Keratinocyte (primary cell): ENCODE measurements around the gene SLC44A1. TPM values are rescaled to one million over a fixed set of nuclear protein-coding genes. Genes with fewer than 3 reads are reported as not detected.

Experiments
- DNase-seq: peaks from one replicate; pipeline ENCODE4 v3.0.0-alpha.2; 2011; ENCODE audit warnings: low read depth, missing footprints, low spot score
- FAIRE-seq: peaks from 2 replicates; lab custom pipeline; 2011; peaks lifted over from hg19 to GRCh38; lab: Jason Lieb, UNC
- H2AFZ ChIP-seq: 2 replicates; pipeline ENCODE4 v1.6.0; 2012; ENCODE audit warnings: low read length, control low read depth, inconsistent platforms; ENCODE audit not compliant: control insufficient read depth
- H3K27ac ChIP-seq: 2 replicates; pipeline ENCODE4 v1.5.1; 2011; ENCODE audit warnings: low read length; ENCODE audit not compliant: control insufficient read depth, insufficient read depth
- H3K27me3 ChIP-seq: 3 replicates; pipeline ENCODE4 v1.6.0; 2011; ENCODE audit warnings: low read length; ENCODE audit not compliant: control insufficient read depth, insufficient read depth; ENCODE audit errors: extremely low read depth
- H3K36me3 ChIP-seq, 2 experiments: 2 replicates in 1 of 2; 3 replicates in 1 of 2; pipeline ENCODE4 v1.5.1; 2011; ENCODE audit warnings: low read length in 2 of 2, mild to moderate bottlenecking in 1 of 2; ENCODE audit not compliant: control insufficient read depth in 2 of 2, insufficient read depth in 2 of 2; ENCODE audit errors: extremely low read depth in 1 of 2
- H3K4me1 ChIP-seq: 3 replicates; pipeline ENCODE4 v1.5.1; 2011; ENCODE audit warnings: low read length; ENCODE audit not compliant: control insufficient read depth, insufficient read depth; ENCODE audit errors: extremely low read depth
- H3K4me2 ChIP-seq: 3 replicates; pipeline ENCODE4 v1.6.0; 2011; ENCODE audit warnings: low read depth, low read length; ENCODE audit not compliant: control insufficient read depth, insufficient read depth; ENCODE audit errors: extremely low read depth
- H3K4me3 ChIP-seq, 3 experiments: fragments of 200-600 bp in 1 of 3; sonication (generic) in 1 of 3; 2 replicates in 2 of 3; 3 replicates in 1 of 3; pipeline ENCODE4 v1.5.1; 2011 to 2016; ENCODE audit warnings: low read length in 3 of 3, mild to moderate bottlenecking in 3 of 3, control low read depth in 2 of 3, inconsistent platforms in 1 of 3, low read depth in 1 of 3, mixed read lengths in 1 of 3, mixed run types in 1 of 3, moderate library complexity in 1 of 3; ENCODE audit not compliant: control insufficient read depth in 2 of 3, insufficient read depth in 2 of 3; ENCODE audit errors: extremely low read depth in 1 of 3
- H3K79me2 ChIP-seq: 2 replicates; pipeline ENCODE4 v1.6.0; 2012; ENCODE audit warnings: low read length; ENCODE audit not compliant: control insufficient read depth, insufficient read depth
- H3K9ac ChIP-seq: 3 replicates; pipeline ENCODE4 v1.6.0; 2011; ENCODE audit warnings: low read length; ENCODE audit not compliant: control insufficient read depth, insufficient read depth; ENCODE audit errors: extremely low read depth
- H3K9me1 ChIP-seq: 3 replicates; pipeline ENCODE4 v1.6.0; 2011; ENCODE audit warnings: low read length; ENCODE audit not compliant: control insufficient read depth, insufficient read depth; ENCODE audit errors: extremely low read depth
- H3K9me3 ChIP-seq: 2 replicates; pipeline ENCODE4 v1.5.1; 2012; ENCODE audit warnings: low read depth, low read length; ENCODE audit not compliant: control insufficient read depth
- H4K20me1 ChIP-seq: 3 replicates; pipeline ENCODE4 v1.6.0; 2011; ENCODE audit warnings: low read length; ENCODE audit not compliant: control insufficient read depth, insufficient read depth; ENCODE audit errors: extremely low read depth
- CTCF ChIP-seq, 3 experiments: IDR thresholded peaks in 1 of 3; conservative IDR thresholded peaks in 1 of 3; optimal IDR thresholded peaks in 1 of 3; 2 replicates in 2 of 3; 3 replicates in 1 of 3; pipeline versions ENCODE3 to v1.5.1; 2011; ENCODE audit warnings: low read length in 3 of 3, mild to moderate bottlenecking in 3 of 3, moderate library complexity in 2 of 3, control low read depth in 1 of 3, inconsistent platforms in 1 of 3; ENCODE audit not compliant: insufficient read depth in 2 of 3; ENCODE audit errors: extremely low read depth in 1 of 3
- EZH2 ChIP-seq: IDR thresholded peaks from one replicate; pipeline ENCODE4 v1.6.1; 2012; ENCODE audit warnings: inconsistent platforms, mild to moderate bottlenecking, low read length, moderate library complexity
- dilution Hi-C: fragments of 300-500 bp; cut with MboI; formaldehyde crosslinking; loops from one replicate; pipeline ENCODE4 v1.7.0; 2020; ENCODE audit warnings: low sequenced_read_pairs; ENCODE audit not compliant: extremely low pct_ligation_motif_present
- polyA plus RNA-seq, 5 experiments: library from polyadenylated mRNA; depleted of rRNA in 3 of 5; stranded (reverse) in 3 of 5; stranded (forward) in 1 of 5; unstranded in 1 of 5; fragments of >200 nt; gene quantifications; 1 replicate in 1 of 5; 2 replicates in 3 of 5; 3 replicates in 1 of 5; pipeline versions ENCODE4 v1.2.1 to v1.2.3, GENCODE V29; 2011 to 2012; ENCODE audit warnings: missing spikeins in 2 of 5, low read depth in 1 of 5, low replicate concordance in 1 of 5

The SLC44A1 gene
- polyA plus RNA-seq, 1 donor (not counting 4 experiments of a cell fraction or from before 2014, with no cell fraction given), result 22.9 TPM

DNA sequence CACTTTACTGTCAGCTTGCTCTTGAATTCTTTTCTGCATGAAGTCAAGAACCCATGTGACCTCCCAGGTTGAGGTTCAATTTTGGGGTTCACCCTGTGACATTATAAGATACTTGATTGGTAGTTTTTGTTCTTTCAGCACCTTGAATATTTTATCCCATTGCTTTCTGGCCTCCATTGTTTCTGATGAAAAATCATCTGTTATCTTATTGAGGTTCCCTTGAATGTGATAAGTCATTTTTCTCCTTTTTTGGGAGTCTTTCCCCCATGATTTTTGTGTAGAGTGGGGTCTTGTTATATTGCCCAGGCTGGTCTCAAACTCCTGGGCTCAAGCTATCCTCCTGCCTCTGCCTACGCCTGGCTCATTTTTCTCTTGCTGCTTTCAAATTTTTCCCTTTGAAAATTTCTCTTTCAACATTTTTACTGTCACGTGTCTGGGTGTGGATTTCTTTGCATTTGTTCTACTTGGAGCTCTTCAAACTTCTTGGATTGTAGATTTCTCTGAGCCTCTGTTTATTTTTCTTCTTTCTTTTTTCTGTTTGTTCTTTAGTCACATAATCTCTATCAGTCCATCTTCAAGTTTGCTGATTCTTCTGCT is 20.8 kb upstream of the SLC44A1 start:
- Histone ChIP-seq H3K9me1 (no peaks in the 10 kb centered on the region), H3K27me3 (no peaks in the 10 kb centered on the region), H4K20me1 (no peaks in the 10 kb centered on the region), H3K27ac (no peak overlapping the region), H3K9ac (no peak overlapping the region), H3K4me1 (no peaks in the 10 kb centered on the region), H3K4me3 (no peak overlapping the region), H3K36me3 (no peaks in the 10 kb centered on the region), H3K4me2 (no peak overlapping the region), H3K79me2 (no peaks in the 10 kb centered on the region), H3K9me3 (no peaks in the 10 kb centered on the region), H2AFZ (no peak overlapping the region)
- DNase-seq (no peak), FAIRE-seq (no peak)
- dilution Hi-C loops, result no loop called here
- TF ChIP-seq CTCF (optimal IDR thresholded peaks at IDR 0.05 in 1 of 3, IDR thresholded peaks at IDR 0.05 in 1 of 3, conservative IDR thresholded peaks at IDR 0.05 in 1 of 3; ENCODE audit: extremely low read depth in 1 of 3, insufficient read depth in 2 of 3, low read length in 3 of 3) (no peak), EZH2 (no peak)

DNA sequence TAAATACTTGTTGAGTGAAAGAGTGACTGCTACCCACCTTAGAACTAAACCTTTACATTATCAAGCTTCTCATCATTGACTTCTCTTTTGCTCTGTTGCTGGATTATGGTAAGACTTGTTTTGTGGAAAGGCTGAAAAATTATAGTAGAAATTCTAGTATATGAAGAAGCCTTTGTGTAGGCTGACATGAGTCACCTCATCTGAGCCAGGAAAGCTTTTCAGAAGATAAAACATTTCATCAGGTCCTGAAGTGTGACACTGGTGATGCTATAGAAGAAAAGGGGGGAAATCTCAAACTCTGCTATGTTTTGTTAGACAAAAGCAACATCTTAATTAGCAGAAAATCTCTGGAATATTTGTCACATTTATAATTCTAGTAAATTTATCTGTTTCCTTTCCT is 18.4 kb upstream of the SLC44A1 start:
- H3K4me3 ChIP-seq, result no peak overlapping the region
- no peaks in the 10 kb centered on the region for H3K79me2 ChIP-seq
- dilution Hi-C loops, result no loop called here
- DNase-seq (no peak), FAIRE-seq (no peak)
- H3K9me1 ChIP-seq, result no peaks in the 10 kb centered on the region
- no peak overlapping the region for H3K9ac ChIP-seq
- no peaks in the 10 kb centered on the region for H3K4me1 ChIP-seq
- H3K9me3 ChIP-seq, result no peaks in the 10 kb centered on the region
- no peaks in the 10 kb centered on the region for H3K27me3 ChIP-seq
- H3K27ac ChIP-seq, result no peak overlapping the region
- no peak for TF ChIP-seq EZH2
- no peak for TF ChIP-seq CTCF (optimal IDR thresholded peaks at IDR 0.05 in 1 of 3, IDR thresholded peaks at IDR 0.05 in 1 of 3, conservative IDR thresholded peaks at IDR 0.05 in 1 of 3; ENCODE audit: extremely low read depth in 1 of 3, insufficient read depth in 2 of 3, low read length in 3 of 3)
- no peak overlapping the region for H2AFZ ChIP-seq
- no peaks in the 10 kb centered on the region for H4K20me1 ChIP-seq
- no peak overlapping the region for H3K4me2 ChIP-seq
- H3K36me3 ChIP-seq, result no peaks in the 10 kb centered on the region
